ENCODE measurements around the gene GRIA1. TPM values are rescaled to one million over a fixed set of nuclear protein-coding genes. Genes with fewer than 3 reads are reported as not detected.

The GRIA1 gene
- total and polyA plus RNA-seq, 2 of the 4 experiments (the other 2 are of a cell fraction), result 0.48 to 1.3 TPM

- Histone ChIP-seq H3K4me2 (ENCODE audit: low read depth, low read length) (no peak overlapping the region), H3K9me3 (ENCODE audit: control insufficient read depth, insufficient read depth, low read length) (no peaks in the 10 kb centered on the region), H3K18ac (ENCODE audit: low read depth, low read length) (peak overlapping the region; percentile 48; the same call in 1 of the 2 replicates), H3K14ac (replicated peaks; ENCODE audit: low read depth, low read length) (no peak overlapping the region; the same call in 1 of the 2 replicates), H3K56ac (ENCODE audit: extremely low read depth, insufficient read depth, low read length) (no peak overlapping the region), H4K5ac (ENCODE audit: low read depth, low read length) (peak overlapping the region; percentile 59; the same call in 1 of the 2 replicates), H4K20me1 (ENCODE audit: insufficient read depth, low read length) (no peaks in the 10 kb centered on the region), H3K79me1 (ENCODE audit: low read depth in 1 of 2, low read length in 2 of 2) (no peaks in the 10 kb centered on the region), H3K9me1 (ENCODE audit: insufficient read depth, low read length) (peaks cover 11% of the 10 kb centered on the region; the same call in 1 of the 2 replicates), H2BK20ac (ENCODE audit: low read depth, low read length) (peak overlapping the region; percentile 59), H3K23ac (ENCODE audit: low read depth, low read length) (no peak overlapping the region), H2AFZ (replicated peaks; ENCODE audit: low read length, poor library complexity) (peak overlapping the region; percentile 26), H4K8ac (ENCODE audit: low read depth in 2 of 2, low read length in 2 of 2) (peak overlapping the region; percentile 11 to 60; a peak in 1 of 4 replicates), H2BK15ac (ENCODE audit: low read depth, low read length) (peak overlapping the region; percentile 39; the same call in 2 of the 3 replicates), H3K27me3 (ENCODE audit: control insufficient read depth, insufficient read depth, low read length) (no peaks in the 10 kb centered on the region), H2BK5ac (ENCODE audit: low read depth, low read length, poor library complexity, severe bottlenecking) (peak overlapping the region; percentile 24), H2BK120ac (ENCODE audit: low read depth, low read length) (peak overlapping the region; percentile 54; the same call in 1 of the 2 replicates), H3K27ac (ENCODE audit: insufficient read depth, low read length) (no peak overlapping the region), H3K4ac (ENCODE audit: low read depth, low read length) (peak overlapping the region; percentile 36; the same call in 1 of the 2 replicates), H3K4me3 (ENCODE audit: insufficient read depth, low read depth, low read length) (no peak overlapping the region), H4K91ac (ENCODE audit: insufficient read depth, low read depth, low read length) (peak overlapping the region; percentile 43; the same call in 1 of the 2 replicates), H3K9ac (ENCODE audit: low read depth, low read length) (no peak overlapping the region), H2AK9ac (replicated peaks; ENCODE audit: low read depth, low read length, poor library complexity) (no peak overlapping the region), H2AK5ac (ENCODE audit: low read depth, low read length) (peak overlapping the region; percentile 85), H3K4me1 (ENCODE audit: control insufficient read depth, insufficient read depth, low read length) (peaks cover 8% of the 10 kb centered on the region), H3K36me3 (ENCODE audit: control insufficient read depth, insufficient read depth, low read length) (no peaks in the 10 kb centered on the region)
- dilution Hi-C loops (cut with HindIII; ENCODE audit: low sequenced_read_pairs, unreplicated experiment) (no loop called here), intact Hi-C loops (cut with micrococcal nuclease) (loop anchor here (5.0 kb wide), 2 partner anchors 109 to 331 kb away; no protein-coding TSS in a partner anchor), in situ Hi-C loops (cut with MboI; ENCODE audit: low sequenced_read_pairs) (no loop called here)
- ChIA-PET POLR2A (ENCODE audit: unreplicated experiment) (no interaction called here), CTCF (no interaction called here)
- 94% methylated on average over 4 of the region's 7 CpGs; no CpG with 5 or more reads in 1 of the 2 experiments for WGBS, 2 experiments (ENCODE audit: extremely low coverage in 2 of 2, insufficient read length in 1 of 2)
- DNase-seq (no peak), ATAC-seq (ENCODE audit: low read depth) (no peak)
- no TSS peak for BruUV-seq (replicated peaks)
- TF ChIP-seq ELK1 (IDR thresholded peaks at IDR 0.05; ENCODE audit: borderline replicate concordance, low read depth, low read length) (no peak), MAFK (IDR thresholded peaks at IDR 0.05; ENCODE audit: low read depth, low read length) (peak; percentile 97), POLR2A (IDR thresholded peaks at IDR 0.05; ENCODE audit: low read depth, low read length) (no peak), USF2 (IDR thresholded peaks at IDR 0.05; ENCODE audit: low read depth, low read length) (no peak)
These were observed 135.4 kb downstream of the GRIA1 start for GRCh38 chr5:153625826-153626354.
